SK-N-SH treated with all-trans-retinoic acid at 6 μM for 48 hours (cell line): ENCODE measurements around the gene CDNF.

Source experiments
- ATAC-seq: fragments of 200-7000 bp; cut with Tn5 transposase; 3 replicates; pipeline ENCODE4 v1.9.1; 2020; ENCODE audit warnings: mild to moderate bottlenecking, moderate library complexity
- ARNTL ChIP-seq: fragments of 450-650 bp; formaldehyde crosslinking; IDR thresholded peaks from 2 replicates; pipeline ENCODE4 v1.5.0; 2020; ENCODE audit warnings: low read depth, mild to moderate bottlenecking, moderate library complexity, borderline replicate concordance
- CREB5 ChIP-seq: fragments of 250-450 bp; sonication (Bioruptor Pico); IDR thresholded peaks from 2 replicates; pipeline ENCODE4 v1.5.1; 2020; ENCODE audit warnings: low read depth, mild to moderate bottlenecking, moderate library complexity
- CSDC2 ChIP-seq: fragments of 250-450 bp; sonication (Bioruptor Pico); IDR thresholded peaks from 2 replicates; pipeline ENCODE4 v1.5.0; 2020; ENCODE audit warnings: mild to moderate bottlenecking, moderate library complexity
- CSRNP3 ChIP-seq: fragments of 250-450 bp; sonication (Bioruptor Pico); IDR thresholded peaks from 2 replicates; pipeline ENCODE4 v1.5.1; 2021; ENCODE audit warnings: mild to moderate bottlenecking, moderate library complexity
- ESRRG ChIP-seq: fragments of 250-450 bp; sonication (Bioruptor Pico); IDR thresholded peaks from 2 replicates; pipeline ENCODE4 v1.6.1; 2021; ENCODE audit warnings: mild to moderate bottlenecking
- GLIS3 ChIP-seq: fragments of 250-450 bp; sonication (Bioruptor Pico); IDR thresholded peaks from 2 replicates; pipeline ENCODE4 v1.5.0; 2020; ENCODE audit warnings: mild to moderate bottlenecking, moderate library complexity
- ISL1 ChIP-seq: fragments of 250-450 bp; sonication (Bioruptor Pico); IDR thresholded peaks from 2 replicates; pipeline ENCODE4 v2.1.2; 2022; ENCODE audit warnings: mild to moderate bottlenecking, moderate library complexity
- OSR1 ChIP-seq: fragments of 250-450 bp; sonication (Bioruptor Pico); IDR thresholded peaks from 2 replicates; pipeline ENCODE4 v1.8.0; 2022; ENCODE audit warnings: moderate library complexity, mild to moderate bottlenecking, inconsistent platforms
- POU6F1 ChIP-seq: fragments of 250-450 bp; sonication (Bioruptor Pico); IDR thresholded peaks from 2 replicates; pipeline ENCODE4 v1.8.0; 2021; ENCODE audit warnings: low read depth, mild to moderate bottlenecking, moderate library complexity, borderline replicate concordance
- RARB ChIP-seq: fragments of 250-450 bp; sonication (Bioruptor Pico); IDR thresholded peaks from 2 replicates; pipeline ENCODE4 v1.8.0; 2021; ENCODE audit warnings: mild to moderate bottlenecking, moderate library complexity
- SNAI2 ChIP-seq: fragments of 250-450 bp; sonication (Bioruptor Pico); IDR thresholded peaks from 2 replicates; pipeline ENCODE4 v1.5.0; 2020; ENCODE audit warnings: mild to moderate bottlenecking, moderate library complexity
- TCF4 ChIP-seq: fragments of 250-450 bp; sonication (Bioruptor Pico); IDR thresholded peaks from 2 replicates; pipeline ENCODE4 v1.8.0; 2021; ENCODE audit warnings: mild to moderate bottlenecking, moderate library complexity, borderline replicate concordance
- TOX ChIP-seq: fragments of 250-450 bp; sonication (Bioruptor Pico); IDR thresholded peaks from 2 replicates; pipeline ENCODE4 v1.8.0; 2021; ENCODE audit warnings: mild to moderate bottlenecking, moderate library complexity, borderline replicate concordance
- TSHZ2 ChIP-seq: fragments of 250-450 bp; sonication (Bioruptor Pico); IDR thresholded peaks from 2 replicates; pipeline ENCODE4 v1.5.0; 2020; ENCODE audit warnings: mild to moderate bottlenecking, moderate library complexity
- ZC3H10 ChIP-seq: fragments of 250-450 bp; sonication (Bioruptor Pico); IDR thresholded peaks from 2 replicates; pipeline ENCODE4 v1.5.1; 2021; ENCODE audit warnings: mild to moderate bottlenecking, moderate library complexity
- ZFP3 ChIP-seq: fragments of 250-450 bp; sonication (Bioruptor Pico); IDR thresholded peaks from 2 replicates; pipeline ENCODE4 v1.5.0; 2020; ENCODE audit warnings: mild to moderate bottlenecking, moderate library complexity
- ZFP30 ChIP-seq: fragments of 450-650 bp; formaldehyde crosslinking; IDR thresholded peaks from 2 replicates; pipeline ENCODE4 v1.5.0; 2022; ENCODE audit warnings: mild to moderate bottlenecking, moderate library complexity
- ZNF565 ChIP-seq: fragments of 450-650 bp; formaldehyde crosslinking; conservative IDR thresholded peaks from 2 replicates; pipeline ENCODE4 v1.5.0; 2020; ENCODE audit warnings: low read depth, mild to moderate bottlenecking, moderate library complexity
- ZNF8 ChIP-seq: fragments of 450-650 bp; formaldehyde crosslinking; IDR thresholded peaks from 2 replicates; pipeline ENCODE4 v1.5.0; 2020; ENCODE audit warnings: mild to moderate bottlenecking, moderate library complexity

Gene CDNF

GRCh38 chr10:14839305-14839695, 1.5 kb upstream of the CDNF start:
- TF ChIP-seq GLIS3 (CRISPR knock-in tag): no peak
- no peak for TF ChIP-seq ZNF8 (CRISPR knock-in tag)
- no peak for TF ChIP-seq ESRRG (CRISPR knock-in tag)
- no peak for TF ChIP-seq TSHZ2 (CRISPR knock-in tag)
- no peak for ATAC-seq

GRCh38 chr10:14838582-14839304, 906 bp upstream of the CDNF start:
- peak; percentile 42 for ATAC-seq
- no peak for TF ChIP-seq ZFP3 (CRISPR knock-in tag)

GRCh38 chr10:14837003-14837756, 657 bp downstream of the CDNF start:
- no peak; the same call in 2 of the 3 replicates for ATAC-seq
- TF ChIP-seq ZC3H10 (no peak), ZNF565 (CRISPR knock-in tag) (no peak), POU6F1 (CRISPR knock-in tag) (no peak), TSHZ2 (CRISPR knock-in tag) (no peak), TCF4 (CRISPR knock-in tag) (0 out of 2 replicates have a peak, but pooled peaks have one; percentile 34), ZFP3 (CRISPR knock-in tag) (no peak), GLIS3 (CRISPR knock-in tag) (no peak), TOX (CRISPR knock-in tag) (no peak), ISL1 (CRISPR knock-in tag) (no peak)

GRCh38 chr10:14836208-14836607, 1.6 kb downstream of the CDNF start:
- no peak for ATAC-seq
- TF ChIP-seq CREB5 (CRISPR knock-in tag) (no peak), ISL1 (CRISPR knock-in tag) (0 out of 2 replicates have a peak, but pooled peaks have one; percentile 26)

GRCh38 chr10:14833106-14833505, 4.7 kb downstream of the CDNF start:
- ATAC-seq: no peak
- TF ChIP-seq OSR1 (CRISPR knock-in tag) (no peak), CSDC2 (CRISPR knock-in tag) (no peak), ZFP30 (CRISPR knock-in tag) (no peak), RARB (CRISPR knock-in tag) (no peak), TCF4 (CRISPR knock-in tag) (no peak), ESRRG (CRISPR knock-in tag) (no peak), SNAI2 (CRISPR knock-in tag) (no peak), CSRNP3 (CRISPR knock-in tag) (no peak), ARNTL (CRISPR knock-in tag) (no peak), CREB5 (CRISPR knock-in tag) (no peak), ZNF8 (CRISPR knock-in tag) (no peak), POU6F1 (CRISPR knock-in tag) (no peak)
